Stimulated activated CD4-positive, alpha-beta T cell treated with anti-CD3 and anti-CD28 coated beads, Interleukin-12 subunit alpha, Interleukin-12 subunit beta, amount 100 ng/mL, for 24 hours (primary cell): ENCODE data around the gene MDM4.
"Not testable (repeated sequence)": the region's sequence is repeated elsewhere in the genome, so short reads cannot be mapped to it uniquely, and the experiment has no call there.

ENCODE experiments used
- DNase-seq, 2 experiments: peaks; one replicate each; pipeline ENCODE4 v3.0.0-alpha.2; 2020; ENCODE audit warnings: low read depth in 2 of 2

The MDM4 gene

GRCh38 chr1:204562075-204562990, 46.1 kb downstream of the MDM4 start:
- no peak for DNase-seq

- no peak for DNase-seq
Measured at GRCh38 chr1:204563307-204563706, 47.1 kb downstream of the MDM4 start.

- DNase-seq: no peak
Measured at GRCh38 chr1:204563780-204564179, 47.6 kb downstream of the MDM4 start.

- DNase-seq: no peak
Measured at GRCh38 chr1:204564835-204565234, 48.6 kb downstream of the MDM4 start.

DNA sequence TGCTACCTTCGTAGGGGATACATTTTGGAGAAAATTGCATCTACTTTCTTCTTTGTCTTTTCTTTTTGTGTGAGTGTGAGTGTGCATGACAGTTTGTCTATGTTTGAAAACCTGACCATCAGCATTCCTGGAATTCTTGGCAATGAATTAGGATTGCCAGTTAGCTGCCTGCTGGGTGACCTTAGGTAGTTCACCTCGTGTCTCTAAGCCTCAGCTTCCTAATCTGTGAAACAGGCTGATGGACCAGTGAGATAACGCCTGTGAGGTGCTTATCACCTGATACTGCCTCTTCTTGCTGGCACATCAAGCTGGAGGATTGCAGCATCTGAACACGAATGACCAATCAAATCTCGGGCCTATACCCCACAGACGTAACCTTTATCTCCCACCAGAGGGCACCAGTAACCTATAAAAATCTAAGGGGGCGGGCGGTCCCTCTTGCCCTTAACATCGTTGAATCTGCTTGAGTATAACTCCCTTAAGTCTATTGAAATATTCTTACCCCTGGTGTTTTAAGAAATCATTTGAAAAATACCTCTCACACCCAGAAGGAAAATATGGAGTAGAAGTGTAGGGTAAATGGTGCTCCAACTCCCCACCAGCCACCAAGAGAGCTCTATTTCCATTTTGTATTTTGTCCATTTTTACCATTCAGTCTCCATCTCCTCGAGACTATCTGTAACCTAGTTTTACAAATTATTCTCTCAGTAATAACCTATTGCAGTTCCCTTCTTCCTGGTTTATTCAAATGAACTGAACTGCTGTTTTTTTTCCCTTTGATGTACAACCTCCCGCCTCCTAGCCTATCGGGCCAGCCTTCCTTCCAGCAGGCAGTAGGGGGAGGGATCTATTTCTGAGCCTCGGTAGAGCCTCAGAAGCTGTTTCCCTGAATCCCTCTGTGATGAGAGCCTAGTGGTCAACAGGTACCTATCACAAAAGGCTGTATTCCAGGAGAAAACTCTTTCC, 49.7 kb downstream of the MDM4 start:
- DNase-seq: peak; percentile 13 to 22

- DNase-seq: no peak
Measured at GRCh38 chr1:204566583-204566955, 50.4 kb downstream of the MDM4 start.

DNA sequence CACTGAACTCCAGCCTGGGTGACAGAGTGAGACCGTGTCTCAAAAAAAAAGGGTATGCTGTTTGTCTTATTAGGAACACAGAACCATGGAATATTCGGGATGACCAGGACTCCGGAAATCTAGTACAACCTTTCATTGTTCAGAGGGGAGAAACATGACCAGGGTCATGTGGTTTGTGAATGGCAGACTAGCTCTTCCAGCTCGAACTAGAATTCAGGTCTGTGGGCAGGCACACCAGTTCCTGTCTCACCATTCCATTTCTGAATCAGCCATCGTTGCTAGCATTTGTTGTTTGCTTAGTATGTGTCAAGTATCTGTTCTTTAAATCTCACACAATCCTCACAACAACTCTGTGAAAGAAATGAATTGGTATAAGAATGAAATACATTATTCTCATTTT, 50.9 kb downstream of the MDM4 start:
- DNase-seq: no peak

DNA sequence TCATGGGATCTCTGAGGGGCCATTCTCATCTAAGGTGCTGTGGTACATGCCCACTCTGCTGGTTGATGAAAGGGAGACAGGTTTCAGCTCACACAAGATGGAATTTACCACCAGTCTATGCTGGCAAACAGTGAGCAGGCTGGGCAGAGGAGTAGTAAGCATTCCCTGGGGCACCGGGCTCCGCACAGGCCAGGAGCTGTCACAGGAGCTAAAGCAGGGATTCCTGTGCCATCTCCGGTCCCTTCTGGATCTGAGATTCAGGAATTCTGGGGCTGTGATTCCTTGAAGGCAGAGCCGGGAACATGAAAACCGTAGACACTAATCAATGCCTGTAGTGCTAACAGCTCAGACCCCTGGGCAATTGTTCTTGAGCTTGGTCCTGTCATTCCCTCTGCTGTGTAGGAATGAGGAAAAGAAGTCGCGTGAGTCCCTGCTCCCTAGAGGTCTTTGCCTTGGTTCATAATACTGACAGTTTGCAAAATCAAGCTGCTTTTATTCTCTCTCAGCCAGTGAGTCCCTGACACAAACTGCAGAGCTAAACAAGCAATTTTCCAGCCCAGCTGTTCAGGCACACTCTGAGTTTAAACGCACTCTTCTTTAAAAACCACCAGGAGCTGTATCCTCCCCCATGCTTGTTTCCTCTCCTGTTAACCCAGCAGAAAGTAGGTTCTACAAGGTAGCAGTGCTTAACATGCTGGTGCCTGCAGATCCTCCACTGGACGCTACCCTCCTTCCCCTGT, 52.5 kb downstream of the MDM4 start:
- DNase-seq: no peak

DNA sequence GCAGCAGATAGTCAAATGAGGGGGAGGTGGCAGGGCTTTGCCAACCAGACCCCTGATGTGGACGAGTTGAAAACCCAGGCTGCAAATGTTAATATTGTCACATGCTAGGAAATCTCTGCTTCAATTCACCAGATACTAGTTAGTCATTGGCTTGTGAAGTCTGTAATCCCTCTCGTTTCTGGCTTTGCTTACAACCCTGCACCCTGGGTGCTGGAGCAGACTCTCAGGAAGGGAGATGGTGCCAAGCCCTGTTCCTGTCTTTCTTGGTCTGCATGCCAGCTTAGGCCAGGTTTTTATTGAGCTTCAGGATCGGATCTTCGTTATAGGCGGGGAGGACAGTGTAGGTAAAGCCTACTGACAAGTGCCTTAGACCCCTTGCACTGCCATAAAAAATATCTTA, 53.3 kb downstream of the MDM4 start:
- no peak for DNase-seq

GRCh38 chr1:204570021-204570420, 53.8 kb downstream of the MDM4 start:
- not testable (repeated sequence) for DNase-seq

DNA sequence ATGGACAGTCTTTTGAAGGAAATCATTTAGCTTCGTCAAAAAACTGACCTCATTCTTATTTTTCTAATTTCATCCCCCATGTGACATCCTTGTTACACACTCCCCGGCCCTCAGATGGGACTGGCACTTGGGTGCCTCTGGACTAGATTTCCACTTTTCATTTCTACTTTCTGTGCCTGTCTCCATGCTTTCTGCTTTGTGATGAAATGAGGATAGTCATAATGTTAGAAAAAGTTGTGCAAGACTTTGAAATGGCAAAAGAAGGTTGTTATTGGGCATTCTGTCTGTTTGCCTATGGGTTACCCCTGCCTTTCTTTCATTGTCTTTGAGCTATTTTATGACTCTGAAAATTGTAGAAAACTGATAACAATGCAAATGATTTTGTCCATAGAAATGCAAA, 54.9 kb downstream of the MDM4 start:
- DNase-seq: no peak

GRCh38 chr1:204571631-204572030, 55.4 kb downstream of the MDM4 start:
- no peak for DNase-seq

DNA sequence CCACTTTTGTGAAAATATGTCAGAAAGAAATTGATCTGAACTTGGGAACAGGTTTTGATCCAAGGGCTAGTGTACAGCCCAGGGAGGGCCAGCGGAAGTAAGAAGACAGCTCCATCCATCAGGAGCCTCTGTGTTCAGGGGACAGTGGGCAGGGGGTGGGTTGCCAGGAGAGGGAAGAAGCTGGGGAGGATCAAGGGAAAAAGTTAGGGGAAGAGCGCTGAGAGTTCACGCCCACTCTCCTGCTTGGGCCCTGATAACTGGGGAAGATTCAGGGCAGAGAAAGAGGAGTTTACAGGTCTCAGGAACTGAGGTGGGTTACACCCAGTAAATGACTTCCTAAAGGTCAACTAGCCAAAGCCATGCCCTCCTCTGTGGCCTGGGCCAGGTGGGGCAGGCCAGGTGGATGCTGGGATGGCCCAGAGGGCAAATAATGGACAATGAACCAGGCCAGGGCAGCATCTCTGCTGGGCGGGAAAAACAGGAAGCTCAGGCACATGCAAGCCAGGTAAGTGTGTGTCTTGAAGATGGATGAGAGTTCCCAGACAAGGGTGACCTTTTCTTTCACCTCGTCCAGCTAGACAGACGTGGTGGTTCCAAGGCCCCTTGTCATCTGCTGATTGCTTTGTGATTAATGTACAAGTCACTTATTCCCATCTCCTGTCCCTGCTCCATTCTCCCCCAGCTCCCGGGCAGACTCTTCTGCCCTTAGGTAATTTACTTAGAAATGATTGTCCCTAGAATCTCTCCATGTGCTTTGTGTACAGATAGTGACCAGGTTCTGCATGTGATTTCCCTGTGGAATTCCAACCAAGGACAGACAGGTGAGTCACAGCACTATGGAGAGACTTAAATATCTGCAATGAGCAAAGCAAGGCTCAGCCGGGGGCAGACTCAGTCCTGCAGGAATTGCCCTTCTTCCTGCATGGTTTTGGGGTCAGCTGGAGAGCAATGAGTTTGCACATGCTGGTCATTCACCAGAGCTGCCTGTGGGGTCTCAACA, 57.0 kb downstream of the MDM4 start:
- no peak for DNase-seq

DNA sequence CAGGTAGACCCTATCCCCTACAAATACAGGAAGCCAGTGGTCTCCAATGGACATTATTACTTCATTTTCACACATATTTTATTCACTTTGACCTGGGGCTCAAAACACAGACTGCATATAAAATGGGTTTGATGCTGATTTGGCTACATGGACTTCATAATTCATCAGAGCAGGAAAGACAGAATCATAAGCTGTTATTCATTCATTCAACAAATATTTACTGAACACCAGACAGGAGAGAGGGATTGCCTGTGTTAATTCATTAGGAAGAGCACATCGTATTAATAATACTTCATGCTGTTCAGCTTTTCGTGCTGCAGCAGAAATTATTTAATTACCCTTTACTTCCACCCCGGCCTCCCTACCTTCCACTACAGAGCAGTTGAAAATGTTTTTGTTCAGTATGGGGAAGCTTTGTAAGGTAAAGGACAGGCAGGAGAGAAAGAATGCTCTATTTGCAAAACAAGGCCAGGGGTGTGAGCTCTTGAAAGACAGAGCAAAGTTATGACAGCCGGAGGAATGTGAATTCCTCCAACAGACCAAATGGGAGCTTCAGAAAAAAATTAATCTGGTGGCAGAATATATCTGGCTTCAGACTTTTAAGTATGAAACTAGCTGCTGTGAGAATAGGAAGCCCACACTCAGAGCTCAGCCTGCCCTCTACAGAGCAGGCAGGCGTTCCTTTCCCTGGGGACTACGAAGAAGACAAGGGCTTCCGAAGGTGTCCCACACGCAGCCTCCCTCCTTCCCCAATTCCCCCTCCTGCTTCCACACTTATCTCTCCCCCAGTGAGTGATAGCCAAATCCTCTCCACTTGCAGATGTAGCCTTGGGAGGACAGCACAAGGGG, 58.0 kb downstream of the MDM4 start:
- no peak for DNase-seq

GRCh38 chr1:204574865-204575163, 58.6 kb downstream of the MDM4 start:
- no peak for DNase-seq

GRCh38 chr1:204575221-204576190, 59.3 kb downstream of the MDM4 start:
- no peak for DNase-seq

DNA sequence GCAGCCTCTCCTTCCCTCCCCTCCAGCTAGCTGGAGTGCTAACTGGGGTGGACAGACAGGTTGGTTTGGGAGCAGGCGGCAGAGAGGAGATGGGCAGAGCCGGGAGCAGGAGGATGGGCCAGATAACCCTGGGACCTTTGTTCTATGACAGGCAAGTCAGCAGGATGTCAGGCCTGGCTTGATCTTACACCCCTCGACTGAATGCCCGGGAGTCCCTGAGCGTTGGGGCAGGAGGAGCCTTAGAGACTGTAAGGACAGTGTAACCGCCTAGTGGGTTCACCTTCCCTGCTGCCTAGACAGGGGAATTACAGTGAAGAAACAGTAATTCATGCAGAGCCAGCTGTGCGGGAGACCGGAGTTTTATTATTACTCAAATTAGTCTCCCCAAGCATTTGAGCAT, 60.2 kb downstream of the MDM4 start:
- no peak for DNase-seq

DNA sequence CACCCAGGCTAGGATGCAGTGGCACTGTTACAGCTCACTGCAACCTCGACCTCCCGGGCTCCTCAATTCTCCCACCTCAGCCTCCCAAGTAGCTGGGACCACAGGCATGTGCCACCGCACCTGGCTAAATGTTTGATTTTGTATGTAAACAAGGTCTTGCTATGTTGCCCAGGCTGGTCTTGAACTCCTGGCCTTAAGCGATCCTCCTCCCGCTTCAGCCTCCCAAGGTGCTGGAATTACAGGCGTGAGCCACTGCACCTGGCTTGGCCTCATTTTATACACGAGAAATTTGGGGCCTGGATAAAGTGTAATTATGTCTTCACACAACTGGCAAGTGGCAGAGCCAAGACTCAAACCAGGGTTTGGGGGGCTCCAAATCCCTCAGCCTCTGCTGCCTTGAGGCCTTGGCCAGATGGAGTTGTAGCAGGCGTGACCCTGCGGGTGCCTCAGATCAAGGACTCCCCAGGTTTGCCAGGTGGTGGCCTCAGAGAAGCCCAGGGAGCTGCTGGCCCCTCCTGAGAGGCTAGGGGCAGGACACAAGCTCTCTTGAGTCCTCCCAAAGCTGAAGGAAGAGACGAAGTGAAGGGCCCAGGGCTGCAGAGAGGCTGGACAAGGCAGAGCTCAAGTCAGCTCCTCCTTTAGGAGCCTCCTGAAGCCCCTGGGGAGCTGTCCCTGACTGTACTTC, 61.7 kb downstream of the MDM4 start:
- DNase-seq: no peak
